OCI-LY7 (cell line): ENCODE measurements around the gene SYNJ1. TPM values are rescaled to one million over a fixed set of nuclear protein-coding genes. Genes with fewer than 3 reads are reported as not detected.
"Not testable (repeated sequence)": the region's sequence is repeated elsewhere in the genome, so short reads cannot be mapped to it uniquely, and the experiment has no call there.

ENCODE experiments used
- BruUV-seq: library from RNA; stranded (reverse); fragments of 400-500 nt; replicated peaks from 2 replicates; lab custom pipeline; 2021; lab: Mats Ljungman, UMichigan
- CTCF ChIA-PET: fragments of 300-600 bp; sonication (Branson Sonifier 250); formaldehyde crosslinking; loops from one replicate; lab custom pipeline; 2022; ENCODE audit warnings: antibody characterized with exemption; ENCODE audit not compliant: unreplicated experiment; lab: Charles Lee
- POLR2A ChIA-PET: fragments of 300-600 bp; sonication (Branson Sonifier 250); formaldehyde crosslinking; loops from one replicate; lab custom pipeline; 2022; ENCODE audit warnings: antibody characterized with exemption; lab: Charles Lee
- DNase-seq: peaks from one replicate; pipeline ENCODE4 v3.0.0-alpha.2; 2015; ENCODE audit warnings: low spot score
- H2AFZ ChIP-seq: fragments of 200-600 bp; sonication (generic), shearing (Covaris generic); 2 replicates; pipeline ENCODE4 v1.6.1; 2014; ENCODE audit warnings: mild to moderate bottlenecking, antibody characterized with exemption, low read length, moderate library complexity
- H3K27ac ChIP-seq: fragments of 200-600 bp; sonication (generic); 2 replicates; pipeline ENCODE4 v1.5.1; 2014; ENCODE audit warnings: mixed run types, low read depth, mild to moderate bottlenecking, moderate library complexity, low read length, inconsistent platforms; ENCODE audit not compliant: poor library complexity, severe bottlenecking
- H3K36me3 ChIP-seq: fragments of 200-600 bp; sonication (generic); 2 replicates; pipeline ENCODE4 v1.6.1; 2014; ENCODE audit warnings: mild to moderate bottlenecking, antibody characterized with exemption, low read length, moderate library complexity, mixed read lengths; ENCODE audit not compliant: insufficient read depth
- H3K4me1 ChIP-seq: fragments of 200-600 bp; sonication (generic); 2 replicates; pipeline ENCODE4 v1.5.1; 2014; ENCODE audit warnings: mild to moderate bottlenecking, low read length; ENCODE audit not compliant: insufficient read depth, poor library complexity, severe bottlenecking
- H3K4me2 ChIP-seq: fragments of 200-600 bp; sonication (generic); 2 replicates; pipeline ENCODE4 v1.6.1; 2014; ENCODE audit warnings: mild to moderate bottlenecking, low read length
- H3K4me3 ChIP-seq: fragments of 200-600 bp; sonication (generic); 2 replicates; pipeline ENCODE4 v1.5.1; 2014; ENCODE audit warnings: mild to moderate bottlenecking, low read depth, low read length; ENCODE audit not compliant: poor library complexity, severe bottlenecking
- H3K79me2 ChIP-seq: fragments of 200-600 bp; sonication (generic); 2 replicates; pipeline ENCODE4 v1.6.1; 2016; ENCODE audit warnings: low read depth, mild to moderate bottlenecking, low read length, moderate library complexity, mixed read lengths; ENCODE audit not compliant: insufficient read depth
- H3K9me2 ChIP-seq: fragments of 200-600 bp; sonication (generic); 2 replicates; pipeline ENCODE4 v1.6.1; 2016; ENCODE audit warnings: mild to moderate bottlenecking, low read length, mixed read lengths; ENCODE audit not compliant: insufficient read depth
- H3K9me3 ChIP-seq: fragments of 200-600 bp; sonication (generic); 2 replicates; pipeline ENCODE4 v1.6.1; 2014; ENCODE audit warnings: mild to moderate bottlenecking, mixed run types, low read length, mixed read lengths
- H4K20me1 ChIP-seq: fragments of 200-600 bp; sonication (generic); 2 replicates; pipeline ENCODE4 v1.6.1; 2014; ENCODE audit warnings: mild to moderate bottlenecking, antibody characterized with exemption, low read length, moderate library complexity, mixed read lengths; ENCODE audit not compliant: insufficient read depth
- EZH2phosphoT487 ChIP-seq: fragments of 200-600 bp; sonication (generic); IDR thresholded peaks from 2 replicates; pipeline ENCODE4 v1.6.1; 2018; ENCODE audit warnings: low read depth, borderline replicate concordance, mild to moderate bottlenecking, mixed run types, antibody characterized with exemption, low read length, moderate library complexity, mixed read lengths
- intact Hi-C: fragments of 100-400 bp; cut with micrococcal nuclease; formaldehyde crosslinking; loops from one replicate; pipeline ENCODE4 v1.10.0; 2022; ENCODE audit not compliant: unreplicated experiment
- total RNA-seq, 2 experiments: library from RNA; depleted of rRNA in 1 of 2; stranded (reverse); fragments of >200 nt in 1 of 2; shearing (Covaris generic) in 1 of 2; gene quantifications; 2 replicates each; pipeline ENCODE4 v1.2.3, GENCODE V29; 2014 to 2022
- TF ChIP-seq, protein P1 (sequence below): fragments of 200-600 bp; sonication (generic); conservative IDR thresholded peaks from 2 replicates; pipeline ENCODE4 v1.5.1; 2014; ENCODE audit warnings: mild to moderate bottlenecking, antibody characterized with exemption, low read length, moderate library complexity, mixed read lengths

Gene SYNJ1
- total RNA-seq, 2 experiments from 2014 or later = 3.8 to 8.0 TPM

DNA sequence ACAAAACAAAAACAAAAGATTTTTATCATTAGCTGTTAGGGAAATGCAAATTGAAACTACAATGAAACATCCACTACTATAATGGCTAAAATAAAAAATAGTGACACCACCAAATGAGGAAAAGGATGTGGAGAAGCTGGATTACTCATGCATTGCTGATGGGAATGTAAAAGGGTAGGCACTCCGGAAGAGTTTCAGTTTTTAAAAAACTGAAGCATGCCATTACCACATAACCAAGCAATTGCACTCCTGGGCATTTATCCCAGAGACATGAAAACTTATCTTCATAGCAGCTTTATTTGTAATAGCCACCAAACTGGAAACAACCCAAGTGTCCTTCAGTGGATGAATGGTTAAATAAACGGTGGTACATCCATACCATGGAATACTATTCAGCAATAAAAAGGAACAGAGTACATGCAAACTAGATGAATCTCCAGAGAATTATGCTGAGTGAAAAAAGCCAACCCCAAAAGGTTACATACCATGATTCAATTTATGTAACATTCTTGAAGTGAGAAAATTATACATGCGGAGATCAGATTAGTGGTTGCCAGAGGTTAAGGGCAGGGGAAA, 101.1 kb downstream of the SYNJ1 start:
- TF ChIP-seq, protein P1, sequence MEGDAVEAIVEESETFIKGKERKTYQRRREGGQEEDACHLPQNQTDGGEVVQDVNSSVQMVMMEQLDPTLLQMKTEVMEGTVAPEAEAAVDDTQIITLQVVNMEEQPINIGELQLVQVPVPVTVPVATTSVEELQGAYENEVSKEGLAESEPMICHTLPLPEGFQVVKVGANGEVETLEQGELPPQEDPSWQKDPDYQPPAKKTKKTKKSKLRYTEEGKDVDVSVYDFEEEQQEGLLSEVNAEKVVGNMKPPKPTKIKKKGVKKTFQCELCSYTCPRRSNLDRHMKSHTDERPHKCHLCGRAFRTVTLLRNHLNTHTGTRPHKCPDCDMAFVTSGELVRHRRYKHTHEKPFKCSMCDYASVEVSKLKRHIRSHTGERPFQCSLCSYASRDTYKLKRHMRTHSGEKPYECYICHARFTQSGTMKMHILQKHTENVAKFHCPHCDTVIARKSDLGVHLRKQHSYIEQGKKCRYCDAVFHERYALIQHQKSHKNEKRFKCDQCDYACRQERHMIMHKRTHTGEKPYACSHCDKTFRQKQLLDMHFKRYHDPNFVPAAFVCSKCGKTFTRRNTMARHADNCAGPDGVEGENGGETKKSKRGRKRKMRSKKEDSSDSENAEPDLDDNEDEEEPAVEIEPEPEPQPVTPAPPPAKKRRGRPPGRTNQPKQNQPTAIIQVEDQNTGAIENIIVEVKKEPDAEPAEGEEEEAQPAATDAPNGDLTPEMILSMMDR = no peak
- TF ChIP-seq EZH2phosphoT487 = no peak
- BruUV-seq = no TSS peak
- no peak overlapping the region for H2AFZ ChIP-seq
- H4K20me1 ChIP-seq = no peaks in the 10 kb centered on the region
- no peaks in the 10 kb centered on the region for H3K9me2 ChIP-seq
- H3K79me2 ChIP-seq = no peaks in the 10 kb centered on the region
- CTCF ChIA-PET = no interaction called here
- no peak overlapping the region for H3K4me2 ChIP-seq
- peaks cover 4% of the 10 kb centered on the region; the same call in 1 of the 2 replicates for H3K9me3 ChIP-seq
- POLR2A ChIA-PET = interaction anchor here (0.6 to 1.8 kb wide), 3 partner anchors 12 to 1169 kb away, joined by 3 to 5 read pairs (median 4); no protein-coding TSS in a partner anchor
- peaks cover 11% of the 10 kb centered on the region; the same call in 1 of the 2 replicates for H3K36me3 ChIP-seq
- H3K27ac ChIP-seq = no peak overlapping the region
- no peaks in the 10 kb centered on the region for H3K4me1 ChIP-seq
- intact Hi-C loops = no loop called here
- H3K4me3 ChIP-seq = no peak overlapping the region
- no peak for DNase-seq

DNA sequence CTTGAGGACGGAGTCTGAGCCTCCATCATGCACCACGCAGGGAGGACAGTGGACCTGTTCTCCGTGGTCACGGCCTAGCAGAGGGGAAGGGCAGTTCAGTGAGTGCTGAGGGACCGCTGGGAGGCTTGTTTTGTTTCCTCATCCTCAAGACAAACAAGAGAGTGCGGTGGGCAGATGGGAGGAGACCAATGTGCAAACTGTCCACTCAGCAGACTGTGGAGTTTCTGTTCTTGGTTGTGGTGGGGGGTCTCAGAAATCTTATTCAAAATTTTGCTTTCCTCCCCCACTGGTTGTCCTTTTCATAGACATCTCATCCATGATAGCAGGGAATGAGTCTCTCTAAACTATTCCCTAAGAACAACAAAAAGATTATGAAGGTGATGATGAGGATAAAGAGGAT, 109.6 kb downstream of the SYNJ1 start:
- H3K79me2 ChIP-seq, DNase-seq, H3K4me1 ChIP-seq, H3K9me2 ChIP-seq, BruUV-seq, intact Hi-C loops, CTCF ChIA-PET, H3K36me3 ChIP-seq, H3K9me3 ChIP-seq, H2AFZ ChIP-seq, H3K4me2 ChIP-seq, H3K4me3 ChIP-seq, H4K20me1 ChIP-seq, POLR2A ChIA-PET, H3K27ac ChIP-seq: not testable (repeated sequence)

DNA sequence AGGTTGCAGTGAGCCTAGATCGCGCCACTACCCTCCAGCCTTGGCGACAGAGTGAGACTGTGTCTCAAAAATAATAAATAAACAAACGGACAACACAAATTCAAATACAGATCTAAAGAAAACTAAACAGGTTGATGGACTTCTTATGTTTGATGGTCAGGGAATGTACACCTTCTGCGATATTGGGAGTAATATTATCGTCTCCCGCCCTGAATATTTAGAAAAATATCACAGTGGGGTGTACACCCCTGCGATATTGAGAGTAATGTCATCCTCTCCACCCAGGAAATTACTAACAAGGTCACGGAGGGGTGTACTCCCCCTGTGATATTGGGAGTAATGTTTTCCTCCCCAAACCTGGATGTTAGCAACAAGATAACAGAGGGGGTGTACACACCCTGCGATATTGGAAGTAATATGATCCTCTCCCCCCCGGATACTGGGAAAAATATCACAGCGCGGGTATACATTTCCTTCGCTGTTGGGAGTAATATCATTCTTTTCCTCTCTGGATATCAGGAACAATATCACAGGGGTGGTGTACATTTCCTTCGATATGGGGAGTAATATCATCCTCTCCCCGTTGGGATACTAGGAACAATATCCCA, 114.3 kb downstream of the SYNJ1 start:
- no TSS peak for BruUV-seq
- no peak overlapping the region for H3K27ac ChIP-seq
- peak overlapping the region; percentile 96 for H3K4me2 ChIP-seq
- no peak for DNase-seq
- H3K9me2 ChIP-seq = no peaks in the 10 kb centered on the region
- H3K9me3 ChIP-seq = no peaks in the 10 kb centered on the region
- TF ChIP-seq, protein P1 = no peak
- TF ChIP-seq EZH2phosphoT487 = no peak
- peaks cover 16% of the 10 kb centered on the region for H3K36me3 ChIP-seq
- peaks cover 10% of the 10 kb centered on the region for H3K4me1 ChIP-seq
- H2AFZ ChIP-seq = peak overlapping the region; percentile 99; the same call in 1 of the 2 replicates
- peaks cover 19% of the 10 kb centered on the region for H3K79me2 ChIP-seq
- no peaks in the 10 kb centered on the region for H4K20me1 ChIP-seq
- ChIA-PET CTCF (no interaction called here), POLR2A (interaction anchor here (0.5 to 1.1 kb wide), 2 partner anchors 14 to 1714 kb away, joined by 3 read pairs; no protein-coding TSS in a partner anchor)
- peak overlapping the region; percentile 88 for H3K4me3 ChIP-seq
- intact Hi-C loops = loop anchor here (5.0 kb wide), 3 partner anchors 336 to 929 kb away; partner anchors contain the start of genes GART, MIS18A, SCAF4 and SON
